Uterus (tissue), 2 donors: ENCODE data around the gene PCDHGB1.
"Not testable (repeated sequence)": the region's sequence is repeated elsewhere in the genome, so short reads cannot be mapped to it uniquely, and the experiment has no call there.

Experiments
- POLR2A ChIP-seq, 2 donors: fragments of 450-650 bp; IDR thresholded peaks; one replicate each; pipeline ENCODE4 v1.6.1; 2016; ENCODE audit warnings: antibody characterized with exemption in 2 of 2, mild to moderate bottlenecking in 1 of 2, moderate library complexity in 1 of 2
- TF ChIP-seq, protein P1 (sequence below), 4 experiments: fragments of 200-600 bp in 2 of 4; fragments of 450-650 bp in 2 of 4; sonication (generic) in 2 of 4; IDR thresholded peaks; one replicate each; pipeline ENCODE4 v1.5.1; 2016 to 2019; ENCODE audit warnings: antibody characterized with exemption in 4 of 4, mild to moderate bottlenecking in 2 of 4, moderate library complexity in 1 of 4

DNA sequence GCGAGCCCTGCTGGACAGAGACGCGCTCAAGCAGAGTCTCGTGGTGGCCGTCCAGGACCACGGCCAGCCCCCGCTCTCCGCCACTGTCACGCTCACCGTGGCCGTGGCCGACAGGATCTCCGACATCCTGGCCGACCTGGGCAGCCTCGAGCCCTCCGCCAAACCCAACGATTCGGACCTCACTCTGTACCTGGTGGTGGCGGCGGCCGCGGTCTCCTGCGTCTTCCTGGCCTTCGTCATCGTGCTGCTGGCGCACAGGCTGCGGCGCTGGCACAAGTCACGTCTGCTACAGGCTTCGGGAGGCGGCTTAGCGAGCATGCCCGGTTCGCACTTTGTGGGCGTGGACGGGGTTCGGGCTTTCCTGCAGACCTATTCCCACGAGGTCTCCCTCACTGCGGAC, 17.3 kb upstream of the PCDHGB1 start:
- TF ChIP-seq, protein P1, sequence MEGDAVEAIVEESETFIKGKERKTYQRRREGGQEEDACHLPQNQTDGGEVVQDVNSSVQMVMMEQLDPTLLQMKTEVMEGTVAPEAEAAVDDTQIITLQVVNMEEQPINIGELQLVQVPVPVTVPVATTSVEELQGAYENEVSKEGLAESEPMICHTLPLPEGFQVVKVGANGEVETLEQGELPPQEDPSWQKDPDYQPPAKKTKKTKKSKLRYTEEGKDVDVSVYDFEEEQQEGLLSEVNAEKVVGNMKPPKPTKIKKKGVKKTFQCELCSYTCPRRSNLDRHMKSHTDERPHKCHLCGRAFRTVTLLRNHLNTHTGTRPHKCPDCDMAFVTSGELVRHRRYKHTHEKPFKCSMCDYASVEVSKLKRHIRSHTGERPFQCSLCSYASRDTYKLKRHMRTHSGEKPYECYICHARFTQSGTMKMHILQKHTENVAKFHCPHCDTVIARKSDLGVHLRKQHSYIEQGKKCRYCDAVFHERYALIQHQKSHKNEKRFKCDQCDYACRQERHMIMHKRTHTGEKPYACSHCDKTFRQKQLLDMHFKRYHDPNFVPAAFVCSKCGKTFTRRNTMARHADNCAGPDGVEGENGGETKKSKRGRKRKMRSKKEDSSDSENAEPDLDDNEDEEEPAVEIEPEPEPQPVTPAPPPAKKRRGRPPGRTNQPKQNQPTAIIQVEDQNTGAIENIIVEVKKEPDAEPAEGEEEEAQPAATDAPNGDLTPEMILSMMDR (IDR thresholded peaks at IDR 0.05), result not testable (repeated sequence)
- not testable (repeated sequence) for TF ChIP-seq POLR2A (IDR thresholded peaks at IDR 0.05)
